B cell (primary cell): Measurements from ENCODE around the gene HNRNPAB. TPM values are rescaled to one million over a fixed set of nuclear protein-coding genes. Genes with fewer than 3 reads are reported as not detected.

Source experiments
- ATAC-seq: fragments of 200-7000 bp; cut with Tn5 transposase; one replicate; pipeline ENCODE4 v1.10.0; 2021; ENCODE audit warnings: low read depth, mild to moderate bottlenecking, moderate number of reproducible peaks, moderate library complexity
- CTCF ChIA-PET: fragments of 350-600 bp; sonication (Branson Sonifier 250); formaldehyde crosslinking; loops from one replicate; lab custom pipeline; 2021; ENCODE audit warnings: antibody characterized with exemption, inconsistent platforms; lab: Charles Lee
- POLR2A ChIA-PET: fragments of 350-600 bp; sonication (Branson Sonifier 250); formaldehyde crosslinking; loops from one replicate; lab custom pipeline; 2021; ENCODE audit warnings: antibody characterized with exemption; lab: Charles Lee
- DNase-seq: peaks from one replicate; pipeline ENCODE4 v3.0.0; 2013
- H2AFZ ChIP-seq: 2 replicates; pipeline ENCODE4 v1.6.1; 2012; ENCODE audit warnings: mild to moderate bottlenecking, low read depth, low read length; ENCODE audit not compliant: insufficient read depth, poor library complexity, severe bottlenecking
- H3K27ac ChIP-seq, 2 donors: 1 replicate in 1 of 2; 2 replicates in 1 of 2; pipeline ENCODE4 v1.5.1; 2012 to 2013; ENCODE audit warnings: low read length in 2 of 2, mild to moderate bottlenecking in 2 of 2, moderate library complexity in 1 of 2
- H3K27me3 ChIP-seq, 4 experiments: fragments of 200-600 bp in 1 of 4; sonication (generic) in 1 of 4; replicated peaks in 1 of 4; 1 replicate in 2 of 4; 2 replicates in 2 of 4; pipeline versions ENCODE4 v1.6.1 to v1.7.0; 2013 to 2016; ENCODE audit warnings: low read length in 3 of 4, mild to moderate bottlenecking in 2 of 4, mixed read lengths in 1 of 4, moderate library complexity in 1 of 4; ENCODE audit not compliant: insufficient read depth in 4 of 4, control insufficient read depth in 3 of 4; ENCODE audit errors: control extremely low read depth in 1 of 4
- H3K36me3 ChIP-seq, 2 experiments: replicated peaks in 1 of 2; 1 replicate in 1 of 2; 2 replicates in 1 of 2; pipeline versions ENCODE4 v1.6.1 to v1.7.1; 2013; ENCODE audit warnings: low read length in 1 of 2; ENCODE audit not compliant: insufficient read depth in 2 of 2, control insufficient read depth in 1 of 2; ENCODE audit errors: control extremely low read depth in 1 of 2, extremely low read depth in 1 of 2
- H3K4me1 ChIP-seq, 2 donors: fragments of 200-600 bp in 1 of 2; sonication (generic) in 1 of 2; 1 replicate in 1 of 2; 2 replicates in 1 of 2; pipeline versions ENCODE4 v1.5.1 to v1.6.1; 2013 to 2017; ENCODE audit warnings: low read length in 2 of 2; ENCODE audit not compliant: control insufficient read depth in 2 of 2, insufficient read depth in 2 of 2
- H3K4me2 ChIP-seq: replicated peaks from 2 replicates; pipeline ENCODE3; 2012; ENCODE audit warnings: mild to moderate bottlenecking, low read depth, low read length; ENCODE audit not compliant: poor library complexity, severe bottlenecking
- H3K4me3 ChIP-seq, 5 experiments: fragments of 200-600 bp in 1 of 5; sonication (generic) in 1 of 5; 1 replicate in 3 of 5; 2 replicates in 2 of 5; pipeline versions ENCODE4 v1.5.1 to v1.7.0; 2011 to 2016; ENCODE audit warnings: low read length in 4 of 5, mild to moderate bottlenecking in 4 of 5, low read depth in 2 of 5, control low read depth in 1 of 5, moderate library complexity in 1 of 5; ENCODE audit not compliant: insufficient read depth in 1 of 5; ENCODE audit errors: control extremely low read depth in 1 of 5, extremely low read depth in 1 of 5
- H3K79me2 ChIP-seq: fragments of 200-600 bp; sonication (generic); one replicate; pipeline ENCODE4 v1.6.0; 2016; ENCODE audit warnings: low read length; ENCODE audit not compliant: control insufficient read depth, insufficient read depth
- H3K9ac ChIP-seq: fragments of 200-600 bp; sonication (generic); 2 replicates; pipeline ENCODE4 v1.6.1; 2017; ENCODE audit warnings: mild to moderate bottlenecking, low read length, moderate library complexity
- H3K9me3 ChIP-seq, 3 donors: one replicate each; pipeline versions ENCODE4 v1.6.1 to v1.7.1; 2013; ENCODE audit warnings: low read length in 2 of 3; ENCODE audit not compliant: control insufficient read depth in 2 of 3, insufficient read depth in 1 of 3; ENCODE audit errors: control extremely low read depth in 1 of 3
- H4K20me1 ChIP-seq: 2 replicates; pipeline ENCODE4 v1.6.0; 2012; ENCODE audit warnings: mild to moderate bottlenecking, low read length; ENCODE audit not compliant: insufficient read depth, control insufficient read depth, poor library complexity, severe bottlenecking
- H3K27ac Mint-ChIP-seq: one replicate; pipeline ENCODE4 v1.8.0; 2021; ENCODE audit warnings: mixed read lengths
- H3K27me3 Mint-ChIP-seq: one replicate; pipeline ENCODE4 v1.8.0; 2021; ENCODE audit warnings: mixed read lengths
- H3K4me1 Mint-ChIP-seq: one replicate; pipeline ENCODE4 v1.8.0; 2021; ENCODE audit warnings: mixed read lengths
- H3K4me3 Mint-ChIP-seq: one replicate; pipeline ENCODE4 v1.8.0; 2021; ENCODE audit warnings: mixed read lengths
- H3K9me3 Mint-ChIP-seq: one replicate; pipeline ENCODE4 v1.8.0; 2022; ENCODE audit warnings: mixed read lengths; ENCODE audit not compliant: insufficient read depth
- EZH2 ChIP-seq: IDR thresholded peaks from 2 replicates; pipeline ENCODE4 v1.6.1; 2012; ENCODE audit warnings: borderline replicate concordance, low read depth, mild to moderate bottlenecking, moderate library complexity, low read length; ENCODE audit not compliant: insufficient read depth, poor library complexity, severe bottlenecking
- WGBS: methylation state at CpG from one replicate; pipeline ENCODE4 v1.1.5; 2013; ENCODE audit warnings: missing lambda C conversion rate; ENCODE audit not compliant: insufficient coverage; 5-methylcytosine and 5-hydroxymethylcytosine counted together
- intact Hi-C: fragments of 100-400 bp; cut with micrococcal nuclease; formaldehyde crosslinking; loops from one replicate; pipeline ENCODE4 v1.10.0; 2022
- polyA plus RNA-seq: library from polyadenylated mRNA; depleted of rRNA; stranded (reverse); fragments of >200 nt; gene quantifications from 2 replicates; pipeline ENCODE4 v1.2.3, GENCODE V29; 2012
- total RNA-seq, 2 donors: library from RNA; stranded (reverse); fragments of 120-200 nt in 1 of 2; gene quantifications; 1 replicate in 1 of 2; 2 replicates in 1 of 2; pipeline versions ENCODE4 v1.2.3 to v1.2.4, GENCODE V29; 2013 to 2022
- TF ChIP-seq, protein P1 (sequence below): fragments of 200-600 bp; IDR thresholded peaks from one replicate; pipeline ENCODE4 v1.8.0; 2022; ENCODE audit warnings: antibody characterized with exemption, mild to moderate bottlenecking

HNRNPAB gene
- total and polyA plus RNA-seq, 2 donors (not counting 1 experiment from before 2014, with no cell fraction given), result 25.1 to 75.1 TPM

GRCh38 chr5:178210073-178210535, 5.8 kb downstream of the HNRNPAB start:
- Mint-ChIP-seq H3K4me3 (no peak overlapping the region), H3K27ac (peak overlapping the region; percentile 20), H3K27me3 (no peaks in the 10 kb centered on the region), H3K9me3 (no peaks in the 10 kb centered on the region), H3K4me1 (peaks cover 23% of the 10 kb centered on the region)
- H3K9me3 ChIP-seq, result no peaks in the 10 kb centered on the region
- peaks cover 0 to 88% of the 10 kb centered on the region in 2 experiments for H3K36me3 ChIP-seq
- TF ChIP-seq, protein P1, sequence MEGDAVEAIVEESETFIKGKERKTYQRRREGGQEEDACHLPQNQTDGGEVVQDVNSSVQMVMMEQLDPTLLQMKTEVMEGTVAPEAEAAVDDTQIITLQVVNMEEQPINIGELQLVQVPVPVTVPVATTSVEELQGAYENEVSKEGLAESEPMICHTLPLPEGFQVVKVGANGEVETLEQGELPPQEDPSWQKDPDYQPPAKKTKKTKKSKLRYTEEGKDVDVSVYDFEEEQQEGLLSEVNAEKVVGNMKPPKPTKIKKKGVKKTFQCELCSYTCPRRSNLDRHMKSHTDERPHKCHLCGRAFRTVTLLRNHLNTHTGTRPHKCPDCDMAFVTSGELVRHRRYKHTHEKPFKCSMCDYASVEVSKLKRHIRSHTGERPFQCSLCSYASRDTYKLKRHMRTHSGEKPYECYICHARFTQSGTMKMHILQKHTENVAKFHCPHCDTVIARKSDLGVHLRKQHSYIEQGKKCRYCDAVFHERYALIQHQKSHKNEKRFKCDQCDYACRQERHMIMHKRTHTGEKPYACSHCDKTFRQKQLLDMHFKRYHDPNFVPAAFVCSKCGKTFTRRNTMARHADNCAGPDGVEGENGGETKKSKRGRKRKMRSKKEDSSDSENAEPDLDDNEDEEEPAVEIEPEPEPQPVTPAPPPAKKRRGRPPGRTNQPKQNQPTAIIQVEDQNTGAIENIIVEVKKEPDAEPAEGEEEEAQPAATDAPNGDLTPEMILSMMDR, result no peak
- TF ChIP-seq EZH2, result no peak
- H3K4me2 ChIP-seq, result no peak overlapping the region
- peaks cover 69% of the 10 kb centered on the region for H4K20me1 ChIP-seq
- no peaks in the 10 kb centered on the region for H3K27me3 ChIP-seq
- no peak overlapping the region for H3K4me3 ChIP-seq
- H2AFZ ChIP-seq, result no peak overlapping the region
- H3K27ac ChIP-seq, result no peak overlapping the region
- H3K79me2 ChIP-seq, result peaks cover 31% of the 10 kb centered on the region
- H3K9ac ChIP-seq, result no peak overlapping the region
- 94% methylated on average over 15 of the region's 18 CpGs for WGBS
- no peak for ATAC-seq
- CTCF ChIA-PET, result no interaction called here
- peaks cover 12 to 13% of the 10 kb centered on the region in 2 donors for H3K4me1 ChIP-seq
- POLR2A ChIA-PET, result interaction anchor here (0.6 kb wide), 1 partner anchor 15 kb away, joined by 3 read pairs; no protein-coding TSS in a partner anchor
- DNase-seq, result no peak
- intact Hi-C loops, result no loop called here

DNA sequence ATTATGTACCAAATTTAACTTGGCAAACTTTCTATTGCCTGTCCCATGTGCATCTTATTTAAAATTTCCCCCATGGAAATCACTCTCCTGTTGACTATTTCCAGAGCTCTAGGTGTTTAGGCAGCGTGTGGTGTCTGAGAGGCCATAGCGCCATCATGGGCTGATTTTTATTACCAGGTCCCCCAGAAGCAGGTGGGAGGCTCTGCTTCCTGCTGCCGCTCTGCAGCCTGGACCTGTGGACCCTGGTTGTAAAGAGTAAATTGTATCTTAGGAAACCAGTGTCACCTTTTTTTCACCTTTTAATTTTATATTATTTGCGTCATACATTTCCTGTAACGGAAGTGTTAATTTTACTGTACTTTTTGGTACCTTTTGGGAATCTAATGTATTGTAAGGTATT, 6.4 kb downstream of the HNRNPAB start:
- peaks cover 0 to 94% of the 10 kb centered on the region in 2 experiments for H3K36me3 ChIP-seq
- H3K9me3 ChIP-seq, result no peaks in the 10 kb centered on the region
- H3K9me3 Mint-ChIP-seq, result no peaks in the 10 kb centered on the region
- DNase-seq (no peak), ATAC-seq (no peak)
- H2AFZ ChIP-seq, result no peak overlapping the region
- H4K20me1 ChIP-seq, result peaks cover 66% of the 10 kb centered on the region
- ChIA-PET CTCF (no interaction called here), POLR2A (interaction anchor here (0.6 kb wide), 1 partner anchor 16 kb away, joined by 3 read pairs; no protein-coding TSS in a partner anchor)
- H3K4me2 ChIP-seq, result no peak overlapping the region
- H3K4me3 ChIP-seq, result no peak overlapping the region
- no peaks in the 10 kb centered on the region for H3K27me3 Mint-ChIP-seq
- peaks cover 20% of the 10 kb centered on the region for H3K4me1 Mint-ChIP-seq
- TF ChIP-seq EZH2, result no peak
- TF ChIP-seq, protein P1, result no peak
- no peak overlapping the region for H3K4me3 Mint-ChIP-seq
- WGBS, result 83% methylated on average over 1 of the region's 5 CpGs
- no peak overlapping the region for H3K27ac ChIP-seq
- peak overlapping the region; percentile 20 for H3K27ac Mint-ChIP-seq
- no peaks in the 10 kb centered on the region for H3K27me3 ChIP-seq
- peaks cover 8 to 12% of the 10 kb centered on the region in 2 donors for H3K4me1 ChIP-seq
- H3K9ac ChIP-seq, result no peak overlapping the region
- H3K79me2 ChIP-seq, result peaks cover 27% of the 10 kb centered on the region
- intact Hi-C loops, result no loop called here
